ENCODE data around the gene GHRH. TPM values are rescaled to one million over a fixed set of nuclear protein-coding genes. Genes with fewer than 3 reads are reported as not detected.

Gene GHRH
- total RNA-seq, 1 donor from 2014 or later: not detected

DNA sequence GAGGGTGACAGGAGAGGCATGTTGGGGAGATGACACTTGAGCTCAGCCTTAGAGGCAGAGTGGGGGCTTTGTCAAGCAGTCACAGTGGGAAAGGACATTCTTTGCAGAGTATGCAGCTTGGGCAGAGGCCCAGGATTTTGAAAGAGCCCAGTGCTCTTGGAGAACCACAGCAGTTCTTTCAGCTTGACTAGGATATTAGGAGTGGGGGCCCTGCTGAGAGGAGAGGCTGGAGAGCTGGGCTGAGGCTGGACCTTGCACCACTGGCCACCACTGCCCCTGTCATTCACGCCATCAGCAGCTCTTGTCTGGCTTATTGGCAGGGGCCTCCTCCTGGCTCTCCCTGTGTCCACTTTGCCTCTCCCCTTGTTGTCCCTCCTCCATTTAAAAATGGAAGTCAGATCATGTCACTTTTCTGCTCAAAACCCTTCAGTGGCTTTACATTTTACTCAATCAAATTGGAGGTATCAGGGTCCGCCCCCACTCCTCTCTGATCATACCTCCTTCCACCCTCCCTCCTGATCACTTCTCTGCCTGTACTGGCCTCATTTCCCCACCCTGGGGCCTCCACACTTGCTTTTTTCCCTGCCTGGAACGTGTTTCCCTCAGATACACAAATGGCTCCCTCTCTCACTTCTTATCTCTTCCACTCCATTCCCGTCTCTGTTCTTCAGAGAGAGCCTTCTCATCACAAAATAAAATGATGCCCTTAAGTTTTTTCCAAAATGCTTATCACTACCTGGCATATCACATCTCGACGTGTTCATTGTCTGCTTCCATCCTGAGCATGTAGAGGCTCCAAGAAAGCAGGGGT lies 38.3 kb upstream of the GHRH start:
- DNase-seq (ENCODE audit: low read depth) (no peak), FAIRE-seq (no peak)
- H3K27me3 ChIP-seq (ENCODE audit: control insufficient read depth, insufficient read depth, low read length): no peaks in the 10 kb centered on the region

DNA sequence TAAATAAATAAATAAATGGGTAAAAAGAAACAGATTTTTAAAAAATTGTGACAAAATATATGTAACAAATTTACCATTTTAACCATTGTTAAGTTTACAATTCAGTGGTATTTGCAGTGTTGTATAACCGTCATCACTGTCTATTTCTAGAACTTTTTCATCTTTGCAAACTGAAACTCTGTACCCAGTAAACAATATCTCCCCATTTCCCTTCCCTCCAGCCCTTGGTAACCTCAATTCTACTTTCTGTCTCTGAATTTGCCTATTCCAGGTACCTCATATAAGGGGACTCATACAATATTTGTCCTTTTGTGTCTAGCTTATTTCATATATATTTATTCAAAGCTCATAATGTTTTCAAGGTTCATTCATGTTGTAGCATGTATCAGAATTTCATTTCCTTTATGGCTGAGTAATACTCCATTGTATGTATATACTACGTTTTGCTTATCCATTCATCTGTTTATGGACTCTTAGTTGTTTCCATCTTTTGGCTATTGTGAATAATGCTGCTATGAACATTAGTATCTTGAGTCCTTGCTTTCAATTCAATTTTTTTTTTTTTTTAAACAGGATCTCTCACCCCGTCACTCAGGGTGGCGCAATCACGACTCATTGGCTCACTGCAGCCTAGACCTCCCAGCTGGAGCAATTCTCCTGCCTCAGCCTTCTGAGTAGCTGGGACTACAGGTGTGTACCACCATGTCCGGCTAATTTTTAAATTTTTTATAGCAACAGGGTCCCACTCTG lies 36.8 kb upstream of the GHRH start:
- Histone ChIP-seq H3K36me3 (ENCODE audit: control insufficient read depth, insufficient read depth, low read length) (peaks cover 14% of the 10 kb centered on the region), H3K27me3 (ENCODE audit: control insufficient read depth, insufficient read depth, low read length) (no peaks in the 10 kb centered on the region), H3K4me3 (ENCODE audit: low read depth, low read length) (no peak overlapping the region)
- TF ChIP-seq, protein P1, sequence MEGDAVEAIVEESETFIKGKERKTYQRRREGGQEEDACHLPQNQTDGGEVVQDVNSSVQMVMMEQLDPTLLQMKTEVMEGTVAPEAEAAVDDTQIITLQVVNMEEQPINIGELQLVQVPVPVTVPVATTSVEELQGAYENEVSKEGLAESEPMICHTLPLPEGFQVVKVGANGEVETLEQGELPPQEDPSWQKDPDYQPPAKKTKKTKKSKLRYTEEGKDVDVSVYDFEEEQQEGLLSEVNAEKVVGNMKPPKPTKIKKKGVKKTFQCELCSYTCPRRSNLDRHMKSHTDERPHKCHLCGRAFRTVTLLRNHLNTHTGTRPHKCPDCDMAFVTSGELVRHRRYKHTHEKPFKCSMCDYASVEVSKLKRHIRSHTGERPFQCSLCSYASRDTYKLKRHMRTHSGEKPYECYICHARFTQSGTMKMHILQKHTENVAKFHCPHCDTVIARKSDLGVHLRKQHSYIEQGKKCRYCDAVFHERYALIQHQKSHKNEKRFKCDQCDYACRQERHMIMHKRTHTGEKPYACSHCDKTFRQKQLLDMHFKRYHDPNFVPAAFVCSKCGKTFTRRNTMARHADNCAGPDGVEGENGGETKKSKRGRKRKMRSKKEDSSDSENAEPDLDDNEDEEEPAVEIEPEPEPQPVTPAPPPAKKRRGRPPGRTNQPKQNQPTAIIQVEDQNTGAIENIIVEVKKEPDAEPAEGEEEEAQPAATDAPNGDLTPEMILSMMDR (IDR thresholded peaks at IDR 0.05; ENCODE audit: insufficient read depth, low read length, severe bottlenecking): no peak
- no peak for FAIRE-seq
- peak; percentile 94 for DNase-seq (ENCODE audit: low read depth)

More for the DNA sequence above, 38.3 kb upstream of the GHRH start:
- no peak overlapping the region for H3K4me3 ChIP-seq (ENCODE audit: low read depth, low read length)
- peaks cover 19% of the 10 kb centered on the region for H3K36me3 ChIP-seq (ENCODE audit: control insufficient read depth, insufficient read depth, low read length)
- TF ChIP-seq, protein P1 (IDR thresholded peaks at IDR 0.05; ENCODE audit: insufficient read depth, low read length, severe bottlenecking): no peak

DNA sequence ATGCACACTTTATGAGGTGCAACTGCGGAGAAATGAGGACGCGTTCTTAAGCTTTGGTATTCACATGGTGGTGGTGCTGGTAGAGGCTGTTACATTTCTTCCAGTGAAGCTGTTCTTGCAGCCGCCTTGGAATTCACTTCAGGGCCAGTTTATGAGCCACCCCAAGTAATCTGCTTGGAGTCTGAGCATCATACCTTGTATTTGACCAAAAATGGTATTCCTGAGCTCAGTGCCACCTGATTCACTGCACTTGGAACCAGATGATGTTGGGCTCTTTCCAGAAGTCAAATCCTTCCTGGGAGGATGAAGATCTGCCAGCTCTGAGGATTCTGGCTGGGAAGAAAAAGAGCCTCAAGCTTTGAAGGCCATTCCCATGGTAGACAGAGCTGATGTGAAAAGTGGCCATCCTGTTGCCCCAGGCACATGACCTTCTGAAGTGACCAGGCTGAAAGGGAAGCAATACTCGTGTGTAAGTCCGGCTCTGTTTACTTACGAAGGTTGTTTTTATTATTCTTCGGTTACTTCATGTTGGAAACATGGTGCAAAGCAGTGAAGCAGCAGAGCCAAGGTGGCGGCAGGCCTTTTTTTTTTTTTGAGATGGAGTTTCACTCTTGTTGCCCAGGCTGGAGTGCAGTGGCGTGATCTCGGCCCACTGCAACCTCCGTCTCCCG lies 35.6 kb upstream of the GHRH start:
- Histone ChIP-seq H3K36me3 (ENCODE audit: control insufficient read depth, insufficient read depth, low read length) (peaks cover 11% of the 10 kb centered on the region), H3K27me3 (ENCODE audit: control insufficient read depth, insufficient read depth, low read length) (no peaks in the 10 kb centered on the region), H3K4me3 (ENCODE audit: low read depth, low read length) (no peak overlapping the region)
- DNase-seq (ENCODE audit: low read depth): peak; percentile 35
- TF ChIP-seq, protein P1 (IDR thresholded peaks at IDR 0.05; ENCODE audit: insufficient read depth, low read length, severe bottlenecking): no peak
- FAIRE-seq: no peak

- peak; percentile 20 for DNase-seq (ENCODE audit: low read depth)
- TF ChIP-seq, protein P1 (IDR thresholded peaks at IDR 0.05; ENCODE audit: insufficient read depth, low read length, severe bottlenecking): no peak
- H3K4me3 ChIP-seq (ENCODE audit: low read depth, low read length): no peak overlapping the region
- H3K36me3 ChIP-seq (ENCODE audit: control insufficient read depth, insufficient read depth, low read length): peaks cover 6% of the 10 kb centered on the region
- no peak for FAIRE-seq
- H3K27me3 ChIP-seq (ENCODE audit: control insufficient read depth, insufficient read depth, low read length): no peaks in the 10 kb centered on the region
Observed at GRCh38 chr20:37296371-37296770, 34.8 kb upstream of the GHRH start.

- peak; percentile 81 for FAIRE-seq
- H3K36me3 ChIP-seq (ENCODE audit: control insufficient read depth, insufficient read depth, low read length): peaks cover 3% of the 10 kb centered on the region
- no peak overlapping the region for H3K4me3 ChIP-seq (ENCODE audit: low read depth, low read length)
- H3K27me3 ChIP-seq (ENCODE audit: control insufficient read depth, insufficient read depth, low read length): no peaks in the 10 kb centered on the region
- peak; percentile 99 for DNase-seq (ENCODE audit: low read depth)
- TF ChIP-seq, protein P1 (IDR thresholded peaks at IDR 0.05; ENCODE audit: insufficient read depth, low read length, severe bottlenecking): no peak
Observed at GRCh38 chr20:37295595-37295994, 34.0 kb upstream of the GHRH start.
